Activated B cell treated with CpG ODN at 0.5 μM for 24 hours (primary cell): ENCODE data around the gene DENND10. TPM values are rescaled to one million over a fixed set of nuclear protein-coding genes. Genes with fewer than 3 reads are reported as not detected.

Experiments used
- ATAC-seq: fragments of 200-7000 bp; cut with Tn5 transposase; one replicate; pipeline ENCODE4 v1.10.0; 2021; ENCODE audit warnings: low read depth, mild to moderate bottlenecking, moderate library complexity
- CTCF ChIA-PET: fragments of 350-600 bp; sonication (Branson Sonifier 250); formaldehyde crosslinking; loops from one replicate; lab custom pipeline; 2021; ENCODE audit warnings: antibody characterized with exemption; lab: Charles Lee
- POLR2A ChIA-PET: fragments of 350-600 bp; sonication (Branson Sonifier 250); formaldehyde crosslinking; loops from one replicate; lab custom pipeline; 2021; ENCODE audit warnings: antibody characterized with exemption; lab: Charles Lee
- DNase-seq: peaks from one replicate; pipeline ENCODE4 v3.0.0; 2022
- H3K27ac Mint-ChIP-seq: one replicate; pipeline ENCODE4 v1.8.0; 2020; ENCODE audit warnings: mixed read lengths
- H3K27me3 Mint-ChIP-seq: one replicate; pipeline ENCODE4 v1.8.0; 2021; ENCODE audit warnings: mixed read lengths
- H3K36me3 Mint-ChIP-seq: one replicate; pipeline ENCODE4 v1.8.0; 2021; ENCODE audit warnings: low read depth, mixed read lengths
- H3K4me1 Mint-ChIP-seq: one replicate; pipeline ENCODE4 v1.8.0; 2021; ENCODE audit warnings: mixed read lengths
- H3K4me3 Mint-ChIP-seq: one replicate; pipeline ENCODE4 v1.8.0; 2020; ENCODE audit warnings: mild to moderate bottlenecking, mixed read lengths
- H3K9me3 Mint-ChIP-seq: one replicate; pipeline ENCODE4 v1.8.0; 2020; ENCODE audit warnings: mixed read lengths
- intact Hi-C: fragments of 100-400 bp; cut with micrococcal nuclease; formaldehyde crosslinking; loops from one replicate; pipeline ENCODE4 v1.15.1; 2024
- total RNA-seq: library from RNA; stranded (reverse); gene quantifications from 2 replicates; pipeline ENCODE4 v1.2.3, GENCODE V29; 2022
- TF ChIP-seq, protein P1 (sequence below): fragments of 200-600 bp; IDR thresholded peaks from one replicate; pipeline ENCODE4 v1.8.0; 2022; ENCODE audit warnings: antibody characterized with exemption, mild to moderate bottlenecking

Gene DENND10
- total RNA-seq, 1 donor from 2014 or later: 15.0 TPM

DNA sequence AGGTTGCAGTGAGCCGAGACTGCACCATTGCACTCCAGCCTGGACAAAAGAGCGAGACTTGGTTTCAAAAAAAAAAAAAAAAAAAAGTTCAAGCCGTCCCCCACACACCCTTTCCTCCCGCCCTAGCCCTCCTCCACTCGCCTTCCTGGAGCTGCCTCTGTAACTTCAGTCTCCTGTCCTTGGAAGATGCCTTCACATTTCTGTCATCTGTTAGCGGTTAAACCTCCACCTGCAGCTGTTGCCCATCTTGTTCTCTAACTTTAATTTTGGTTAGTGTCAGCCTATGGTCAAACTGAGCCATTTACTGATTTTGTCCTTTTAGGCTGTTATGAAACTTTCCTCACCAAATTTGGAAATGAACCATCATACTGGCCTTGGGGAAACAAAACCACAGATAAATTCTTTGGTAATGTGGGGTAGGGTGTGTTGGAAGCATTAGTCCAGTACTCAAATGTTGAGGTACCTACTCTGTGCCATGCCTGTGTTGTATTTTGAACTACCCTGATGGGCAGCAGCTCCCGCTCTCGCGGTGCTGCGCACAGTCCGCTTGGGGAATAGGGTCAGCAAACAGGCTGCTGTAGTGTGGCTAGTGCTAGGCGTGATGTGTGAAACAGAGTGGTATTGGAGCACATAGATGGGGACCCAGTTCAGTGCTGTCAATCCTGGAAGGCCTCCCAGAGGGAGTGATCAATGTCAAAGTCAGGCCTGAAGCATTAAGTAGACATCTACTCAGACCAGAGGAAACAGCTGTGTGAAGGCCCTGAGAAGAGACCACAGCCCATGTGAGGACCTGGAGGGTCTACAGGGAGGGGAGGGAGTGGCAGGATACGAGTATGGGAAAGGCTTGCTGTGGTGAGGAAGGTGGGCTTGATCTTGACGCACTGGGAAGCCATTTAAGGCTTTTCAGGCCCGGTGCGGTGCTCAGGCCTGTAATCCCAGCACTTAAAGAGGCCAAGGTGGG lies 34.7 kb downstream of the DENND10 start:
- no peaks in the 10 kb centered on the region for H3K9me3 Mint-ChIP-seq
- no peaks in the 10 kb centered on the region for H3K4me1 Mint-ChIP-seq
- TF ChIP-seq, protein P1, sequence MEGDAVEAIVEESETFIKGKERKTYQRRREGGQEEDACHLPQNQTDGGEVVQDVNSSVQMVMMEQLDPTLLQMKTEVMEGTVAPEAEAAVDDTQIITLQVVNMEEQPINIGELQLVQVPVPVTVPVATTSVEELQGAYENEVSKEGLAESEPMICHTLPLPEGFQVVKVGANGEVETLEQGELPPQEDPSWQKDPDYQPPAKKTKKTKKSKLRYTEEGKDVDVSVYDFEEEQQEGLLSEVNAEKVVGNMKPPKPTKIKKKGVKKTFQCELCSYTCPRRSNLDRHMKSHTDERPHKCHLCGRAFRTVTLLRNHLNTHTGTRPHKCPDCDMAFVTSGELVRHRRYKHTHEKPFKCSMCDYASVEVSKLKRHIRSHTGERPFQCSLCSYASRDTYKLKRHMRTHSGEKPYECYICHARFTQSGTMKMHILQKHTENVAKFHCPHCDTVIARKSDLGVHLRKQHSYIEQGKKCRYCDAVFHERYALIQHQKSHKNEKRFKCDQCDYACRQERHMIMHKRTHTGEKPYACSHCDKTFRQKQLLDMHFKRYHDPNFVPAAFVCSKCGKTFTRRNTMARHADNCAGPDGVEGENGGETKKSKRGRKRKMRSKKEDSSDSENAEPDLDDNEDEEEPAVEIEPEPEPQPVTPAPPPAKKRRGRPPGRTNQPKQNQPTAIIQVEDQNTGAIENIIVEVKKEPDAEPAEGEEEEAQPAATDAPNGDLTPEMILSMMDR: no peak
- ATAC-seq (no peak), DNase-seq (no peak)
- intact Hi-C loops: loop anchor here (2.0 to 5.0 kb wide), 2 partner anchors 279 to 404 kb away; partner anchors contain the start of gene RGS10
- ChIA-PET POLR2A (interaction anchor here (0.6 kb wide), 1 partner anchor 371 kb away, joined by 3 read pairs; no protein-coding TSS in a partner anchor), CTCF (interaction anchor here (0.8 to 1.4 kb wide), 2 partner anchors 35 to 60 kb away, joined by 3 read pairs; partner anchors contain the start of gene DENND10)
- no peaks in the 10 kb centered on the region for H3K27me3 Mint-ChIP-seq
- H3K36me3 Mint-ChIP-seq: peaks cover 30% of the 10 kb centered on the region
- H3K4me3 Mint-ChIP-seq: no peak overlapping the region
- H3K27ac Mint-ChIP-seq: no peak overlapping the region

DNA sequence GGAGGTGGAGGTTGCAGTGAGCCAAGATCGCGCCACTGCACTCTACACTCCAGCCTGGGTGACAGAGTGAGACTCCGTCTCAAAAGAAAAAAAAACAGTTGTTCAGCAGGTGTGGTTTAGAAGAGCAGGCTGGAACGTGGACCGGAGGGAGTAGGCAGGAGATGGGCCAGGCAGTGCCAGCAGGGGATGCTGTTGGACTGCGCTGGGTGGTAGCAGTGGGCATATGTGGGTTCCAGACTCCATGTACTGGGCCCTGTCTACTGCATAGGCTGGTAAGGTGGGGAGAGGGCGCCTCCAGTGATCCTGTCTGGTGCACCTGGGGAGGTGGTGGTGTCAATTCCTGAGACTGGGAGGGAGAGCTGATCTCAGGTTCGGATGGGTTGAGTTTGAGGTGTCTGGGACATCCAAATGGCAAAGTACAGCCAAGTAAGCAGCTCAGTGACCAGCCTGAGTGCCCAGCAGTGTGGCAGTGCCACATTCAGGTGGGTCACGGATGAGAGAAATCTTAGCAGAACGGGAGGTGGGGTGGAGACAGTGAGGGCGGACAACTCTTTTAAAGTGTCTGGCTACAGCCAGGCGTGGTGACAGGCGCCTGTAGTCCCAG lies 35.7 kb downstream of the DENND10 start:
- TF ChIP-seq, protein P1: no peak
- intact Hi-C loops: loop anchor here (2.0 to 5.0 kb wide), 2 partner anchors 278 to 403 kb away; partner anchors contain the start of gene RGS10
- Mint-ChIP-seq H3K4me3 (no peak overlapping the region), H3K27ac (no peak overlapping the region), H3K4me1 (no peaks in the 10 kb centered on the region), H3K36me3 (peaks cover 30% of the 10 kb centered on the region), H3K9me3 (no peaks in the 10 kb centered on the region), H3K27me3 (no peaks in the 10 kb centered on the region)
- ChIA-PET POLR2A (no interaction called here), CTCF (interaction anchor here (1.4 kb wide), 1 partner anchor 59 kb away, joined by 3 read pairs; no protein-coding TSS in a partner anchor)
- DNase-seq: peak; percentile 19
- ATAC-seq: peak; percentile 57

DNA sequence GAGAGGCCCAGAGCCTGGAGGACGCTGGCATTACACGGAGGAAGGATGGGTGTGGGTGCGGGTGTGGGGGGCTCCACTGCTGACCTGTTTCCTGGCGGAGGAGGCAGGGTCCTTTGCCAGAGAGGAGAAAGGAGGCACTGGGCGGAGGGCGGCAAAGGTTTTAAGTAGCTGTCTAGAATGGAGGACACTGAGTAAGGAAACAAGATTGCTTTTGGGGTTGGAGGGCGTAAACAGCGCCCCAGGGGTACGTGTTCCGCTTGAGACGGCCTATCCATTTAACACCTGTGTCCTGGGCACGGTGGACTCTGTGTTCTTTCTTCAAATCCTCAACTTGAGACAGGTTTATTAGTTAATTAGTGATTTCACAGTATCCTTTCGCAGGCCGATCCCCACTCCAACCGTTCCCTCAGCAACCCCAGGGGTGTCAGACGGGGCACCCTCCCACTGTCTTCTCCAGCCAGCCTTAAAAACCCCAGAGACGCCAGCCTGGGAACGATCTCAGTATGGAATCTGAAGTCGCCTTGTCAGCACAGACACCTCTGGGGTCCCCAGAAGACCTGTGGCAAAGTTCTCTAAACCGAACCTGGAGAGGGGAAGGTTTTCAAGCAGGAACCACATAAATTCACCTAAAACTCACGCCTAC lies 36.8 kb downstream of the DENND10 start:
- intact Hi-C loops: no loop called here
- H3K27me3 Mint-ChIP-seq: no peaks in the 10 kb centered on the region
- no peak overlapping the region for H3K27ac Mint-ChIP-seq
- ATAC-seq: no peak
- ChIA-PET POLR2A (no interaction called here), CTCF (no interaction called here)
- no peak overlapping the region for H3K4me3 Mint-ChIP-seq
- peaks cover 30% of the 10 kb centered on the region for H3K36me3 Mint-ChIP-seq
- H3K9me3 Mint-ChIP-seq: no peaks in the 10 kb centered on the region
- no peak for DNase-seq
- no peaks in the 10 kb centered on the region for H3K4me1 Mint-ChIP-seq
- TF ChIP-seq, protein P1: no peak

DNA sequence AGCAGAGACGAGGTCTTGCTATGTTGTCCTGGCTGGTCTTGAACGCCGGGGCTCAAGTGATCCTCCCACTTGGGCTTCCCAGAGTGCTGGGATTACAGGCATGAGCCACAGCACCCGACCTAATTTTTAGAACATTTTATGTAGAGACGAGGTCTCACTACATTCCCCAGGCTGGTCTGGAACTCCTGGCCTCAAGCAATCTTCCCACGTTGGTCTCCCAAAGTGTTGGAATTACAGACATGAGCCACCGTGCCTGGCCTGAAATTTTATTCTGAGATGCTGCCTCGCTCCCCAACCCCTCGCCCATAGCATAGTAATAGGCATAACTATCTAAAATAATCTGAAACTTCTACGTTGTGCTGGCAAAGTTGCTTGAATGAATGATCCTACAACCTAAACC lies 39.7 kb downstream of the DENND10 start:
- H3K27me3 Mint-ChIP-seq: no peaks in the 10 kb centered on the region
- H3K27ac Mint-ChIP-seq: no peak overlapping the region
- no peak overlapping the region for H3K4me3 Mint-ChIP-seq
- TF ChIP-seq, protein P1: no peak
- H3K4me1 Mint-ChIP-seq: no peaks in the 10 kb centered on the region
- ATAC-seq (no peak), DNase-seq (no peak)
- ChIA-PET POLR2A (interaction anchor here (0.6 kb wide), 1 partner anchor 30 kb away, joined by 3 read pairs; no protein-coding TSS in a partner anchor), CTCF (interaction anchor here (0.6 kb wide), 1 partner anchor 95 kb away, joined by 3 read pairs; no protein-coding TSS in a partner anchor)
- H3K9me3 Mint-ChIP-seq: no peaks in the 10 kb centered on the region
- peaks cover 48% of the 10 kb centered on the region for H3K36me3 Mint-ChIP-seq
- intact Hi-C loops: no loop called here
